ENCODE results near the gene EPB41L4B.

GRCh38 chr9:109351032-109351431 lies 30.2 kb upstream of the EPB41L4B start:
- TF ChIP-seq CTCF (conservative IDR thresholded peaks at IDR 0.05; ENCODE audit: low read depth in 2 of 2) (no peak), JUNB (IDR thresholded peaks at IDR 0.05; ENCODE audit: unreplicated experiment) (no peak), STAT1 (IDR thresholded peaks at IDR 0.05; ENCODE audit: unreplicated experiment) (no peak), POLR2AphosphoS5 (IDR thresholded peaks at IDR 0.05; ENCODE audit: low read depth) (no peak)
